Ammon's horn (tissue), 1 donor: ENCODE measurements around the gene ARPC2.
A peak's percentile ranks its signal among the peaks of the same experiment; 100 is the strongest.
"Not testable (repeated sequence)": the region's sequence is repeated elsewhere in the genome, so short reads cannot be mapped to it uniquely, and the experiment has no call there.

Experiments used
- DNase-seq: peaks from one replicate; pipeline ENCODE4 v3.0.0-alpha.2; 2016; ENCODE audit warnings: low spot score

ARPC2 gene

GRCh38 chr2:218271487-218271797, 54.5 kb downstream of the ARPC2 start:
- DNase-seq = no peak

GRCh38 chr2:218271865-218272530, 55.0 kb downstream of the ARPC2 start:
- DNase-seq = no peak

- DNase-seq = peak; percentile 92
These were observed 55.7 kb downstream of the ARPC2 start for GRCh38 chr2:218272531-218273212.

- DNase-seq = not testable (repeated sequence)
These were observed 56.4 kb downstream of the ARPC2 start for GRCh38 chr2:218273214-218273907.

- DNase-seq = no peak
These were observed 56.9 kb downstream of the ARPC2 start for GRCh38 chr2:218273908-218274249.

GRCh38 chr2:218274586-218274985, 57.6 kb downstream of the ARPC2 start:
- no peak for DNase-seq

- DNase-seq = no peak
These were observed 58.5 kb downstream of the ARPC2 start for GRCh38 chr2:218275371-218276072.

GRCh38 chr2:218276986-218277755, 60.2 kb downstream of the ARPC2 start:
- no peak for DNase-seq

- no peak for DNase-seq
These were observed 60.9 kb downstream of the ARPC2 start for GRCh38 chr2:218277921-218278320.

- no peak for DNase-seq
These were observed 61.8 kb downstream of the ARPC2 start for GRCh38 chr2:218278531-218279360.

- no peak for DNase-seq
These were observed 63.4 kb downstream of the ARPC2 start for GRCh38 chr2:218280260-218280870.

- no peak for DNase-seq
These were observed 64.5 kb downstream of the ARPC2 start for GRCh38 chr2:218281449-218281848.

- DNase-seq = peak; percentile 66
These were observed 65.4 kb downstream of the ARPC2 start for GRCh38 chr2:218282173-218282991.

GRCh38 chr2:218284106-218284811, 67.3 kb downstream of the ARPC2 start:
- DNase-seq = no peak

- DNase-seq = peak; percentile 71
These were observed 68.6 kb downstream of the ARPC2 start for GRCh38 chr2:218285604-218286003.

- peak; percentile 95 for DNase-seq
These were observed 69.8 kb downstream of the ARPC2 start for GRCh38 chr2:218286570-218287459.

- DNase-seq = peak; percentile 22
These were observed 72.8 kb downstream of the ARPC2 start for GRCh38 chr2:218289639-218290315.
